Measurements from ENCODE around the gene CDH16.
"Not testable (repeated sequence)": the region's sequence is repeated elsewhere in the genome, so short reads cannot be mapped to it uniquely, and the experiment has no call there.

Gene CDH16

GRCh38 chr16:66948134-66948836, 29.6 kb upstream of the CDH16 start:
- no peak for DNase-seq (ENCODE audit: low read depth in 2 of 2, low spot score in 1 of 2)

GRCh38 chr16:66947302-66948065, 28.8 kb upstream of the CDH16 start:
- DNase-seq (ENCODE audit: low read depth in 2 of 2, low spot score in 1 of 2), result peak; percentile 60 to 66

- DNase-seq (ENCODE audit: low read depth in 2 of 2, low spot score in 1 of 2), result no peak
Observed at GRCh38 chr16:66946974-66947301, 28.3 kb upstream of the CDH16 start.

- no peak for DNase-seq (ENCODE audit: low read depth in 2 of 2, low spot score in 1 of 2)
Observed at GRCh38 chr16:66946541-66946940, 27.9 kb upstream of the CDH16 start.

GRCh38 chr16:66945939-66946338, 27.3 kb upstream of the CDH16 start:
- DNase-seq (ENCODE audit: low read depth in 2 of 2, low spot score in 1 of 2), result no peak

- not testable (repeated sequence) for DNase-seq (ENCODE audit: low read depth in 2 of 2, low spot score in 1 of 2)
Observed at GRCh38 chr16:66944971-66945370, 26.3 kb upstream of the CDH16 start.

- DNase-seq (ENCODE audit: low read depth in 2 of 2, low spot score in 1 of 2), result no peak
Observed at GRCh38 chr16:66944054-66944441, 25.4 kb upstream of the CDH16 start.

GRCh38 chr16:66943426-66944053, 24.9 kb upstream of the CDH16 start:
- DNase-seq (ENCODE audit: low read depth in 2 of 2, low spot score in 1 of 2), result no peak

- DNase-seq (ENCODE audit: low read depth in 2 of 2, low spot score in 1 of 2), result no peak
Observed at GRCh38 chr16:66942981-66943380, 24.3 kb upstream of the CDH16 start.

GRCh38 chr16:66940236-66940635, 21.6 kb upstream of the CDH16 start:
- no peak for DNase-seq (ENCODE audit: low read depth in 2 of 2, low spot score in 1 of 2)

GRCh38 chr16:66939366-66939765, 20.7 kb upstream of the CDH16 start:
- DNase-seq (ENCODE audit: low read depth in 2 of 2, low spot score in 1 of 2), result no peak

- DNase-seq (ENCODE audit: low read depth in 2 of 2, low spot score in 1 of 2), result no peak
Observed at GRCh38 chr16:66937725-66938337, 19.1 kb upstream of the CDH16 start.

- DNase-seq (ENCODE audit: low read depth in 2 of 2, low spot score in 1 of 2), result no peak
Observed at GRCh38 chr16:66936889-66937554, 18.3 kb upstream of the CDH16 start.

- no peak for DNase-seq (ENCODE audit: low read depth in 2 of 2, low spot score in 1 of 2)
Observed at GRCh38 chr16:66936462-66936861, 17.8 kb upstream of the CDH16 start.

- DNase-seq (ENCODE audit: low read depth in 2 of 2, low spot score in 1 of 2), result no peak
Observed at GRCh38 chr16:66935314-66936011, 16.8 kb upstream of the CDH16 start, which contains the start of gene CES2. Gene CES2, plus strand, starts transcription at chr16:66935516. Its CDS starts 120 bp downstream, at chr16:66935636.

GRCh38 chr16:66934839-66935313, 16.2 kb upstream of the CDH16 start:
- DNase-seq (ENCODE audit: low read depth in 2 of 2, low spot score in 1 of 2), result not testable (repeated sequence)

GRCh38 chr16:66934138-66934838, 15.6 kb upstream of the CDH16 start, which contains the start of gene CIAO2B:
Gene CIAO2B, minus strand, starts transcription at chr16:66934402. Its CDS starts 38 bp downstream, at chr16:66934364.
- DNase-seq (ENCODE audit: low read depth in 2 of 2, low spot score in 1 of 2), result peak; percentile 73 to 76

GRCh38 chr16:66933776-66934137, 15.1 kb upstream of the CDH16 start:
- peak in 1 of 2 donors; percentile 39 for DNase-seq (ENCODE audit: low read depth in 2 of 2, low spot score in 1 of 2)

GRCh38 chr16:66932076-66932475, 13.4 kb upstream of the CDH16 start:
- DNase-seq (ENCODE audit: low read depth in 2 of 2, low spot score in 1 of 2), result no peak

- no peak for DNase-seq (ENCODE audit: low read depth in 2 of 2, low spot score in 1 of 2)
Observed at GRCh38 chr16:66931665-66932064, 13.0 kb upstream of the CDH16 start.

Measured in stimulated activated CD8-positive, alpha-beta memory T cell treated with anti-CD3 and anti-CD28 coated beads, Interleukin-4, amount 100 ng/mL, for 1 hour (primary cell).